Stimulated activated CD4-positive, alpha-beta T cell treated with anti-CD3 and anti-CD28 coated beads, Interleukin-4, amount 100 ng/mL, for 1 hour (primary cell): ENCODE data around the gene IFNG.

Experiments
- DNase-seq: peaks from one replicate; pipeline ENCODE4 v3.0.0-alpha.2; 2020

The IFNG gene

GRCh38 chr12:68111995-68112394 lies 47.5 kb downstream of the IFNG start:
- no peak for DNase-seq

GRCh38 chr12:68109444-68110217 lies 49.9 kb downstream of the IFNG start:
- no peak for DNase-seq

- no peak for DNase-seq
Observed at GRCh38 chr12:68109001-68109400, 50.5 kb downstream of the IFNG start.

- no peak for DNase-seq
Observed at GRCh38 chr12:68106660-68107059, 52.9 kb downstream of the IFNG start.

- DNase-seq, result no peak
Observed at GRCh38 chr12:68106160-68106559, 53.4 kb downstream of the IFNG start.
